GM12878 (cell line): ENCODE results near the gene PLCB4. TPM values are rescaled to one million over a fixed set of nuclear protein-coding genes. Genes with fewer than 3 reads are reported as not detected.

Source experiments
- ATAC-seq: fragments of 200-7000 bp; cut with Tn5 transposase; 3 replicates; pipeline ENCODE4 v1.9.1; 2020; ENCODE audit warnings: mild to moderate bottlenecking, moderate library complexity
- BruUV-seq: library from RNA; stranded (reverse); fragments of 400-500 nt; replicated peaks from 2 replicates; lab custom pipeline; 2021; lab: Mats Ljungman, UMichigan
- CTCF ChIA-PET: fragments of 300-600 bp; sonication (Branson Sonifier 250); formaldehyde crosslinking; extraction: SDS; loops from one replicate; lab custom pipeline; 2021; ENCODE audit warnings: inconsistent platforms; lab: Yijun Ruan, JAX
- POLR2A ChIA-PET: fragments of 350-600 bp; formaldehyde crosslinking; extraction: SDS; loops from one replicate; lab custom pipeline; 2021; ENCODE audit warnings: inconsistent platforms; lab: Charles Lee
- RAD21 ChIA-PET: fragments of 300-600 bp; sonication (Branson Sonifier 250); formaldehyde crosslinking; loops from one replicate; lab custom pipeline; 2023; ENCODE audit warnings: antibody characterized with exemption; ENCODE audit not compliant: unreplicated experiment; lab: Charles Lee
- SMC1A ChIA-PET: fragments of 300-600 bp; sonication (Branson Sonifier 250); formaldehyde crosslinking; loops from one replicate; lab custom pipeline; 2023; ENCODE audit not compliant: unreplicated experiment, uncharacterized antibody; lab: Charles Lee
- DNase-seq: peaks from one replicate; pipeline ENCODE4 v3.0.0-alpha.2; 2011; ENCODE audit warnings: low read depth, low spot score
- FAIRE-seq: peaks from 3 replicates; lab custom pipeline; 2011; peaks lifted over from hg19 to GRCh38; lab: Jason Lieb, UNC
- H2AFZ ChIP-seq: 2 replicates; pipeline ENCODE4 v1.6.0; 2011; ENCODE audit warnings: low read depth, low read length, control low read depth; ENCODE audit not compliant: control insufficient read depth
- H3K27ac ChIP-seq: 2 replicates; pipeline ENCODE4 v1.5.1; 2011; ENCODE audit warnings: control low read depth; ENCODE audit not compliant: control insufficient read depth, insufficient read depth
- H3K27me3 ChIP-seq, 2 experiments: replicated peaks in 1 of 2; 2 replicates each; pipeline versions ENCODE4 v1.6.0 to v1.6.1; 2011; ENCODE audit warnings: low read length in 1 of 2; ENCODE audit not compliant: control insufficient read depth in 2 of 2, insufficient read depth in 2 of 2
- H3K36me3 ChIP-seq, 2 experiments: 2 replicates each; pipeline ENCODE4 v1.5.1; 2011; ENCODE audit warnings: low read length in 1 of 2; ENCODE audit not compliant: control insufficient read depth in 2 of 2, insufficient read depth in 2 of 2
- H3K4me1 ChIP-seq: 2 replicates; pipeline ENCODE4 v1.6.1; 2011; ENCODE audit warnings: mild to moderate bottlenecking, low read length, moderate library complexity, mixed read lengths; ENCODE audit not compliant: control insufficient read depth, insufficient read depth
- H3K4me2 ChIP-seq: 2 replicates; pipeline ENCODE4 v1.6.0; 2011; ENCODE audit warnings: control low read depth; ENCODE audit not compliant: control insufficient read depth, insufficient read depth
- H3K4me3 ChIP-seq: fragments of 200-600 bp; sonication (generic); 2 replicates; pipeline ENCODE4 v1.5.1; 2016
- H3K79me2 ChIP-seq: 2 replicates; pipeline ENCODE4 v1.6.0; 2011; ENCODE audit warnings: low read length; ENCODE audit not compliant: control insufficient read depth, insufficient read depth
- H3K9ac ChIP-seq: 2 replicates; pipeline ENCODE4 v1.8.0; 2011; ENCODE audit warnings: low read length, control low read depth, mixed read lengths; ENCODE audit not compliant: control insufficient read depth, insufficient read depth
- H3K9me3 ChIP-seq: replicated peaks from 3 replicates; pipeline ENCODE4 v1.5.1; 2011; ENCODE audit warnings: mild to moderate bottlenecking, low read length; ENCODE audit not compliant: control insufficient read depth, insufficient read depth
- H4K20me1 ChIP-seq: 2 replicates; pipeline ENCODE4 v1.6.0; 2011; ENCODE audit not compliant: control insufficient read depth, insufficient read depth
- EED ChIP-seq: sonication (generic); IDR thresholded peaks from 2 replicates; pipeline ENCODE4 v1.6.1; 2016; ENCODE audit warnings: antibody characterized with exemption, low read depth
- MTA2 ChIP-seq: fragments of 450-650 bp; IDR thresholded peaks from 2 replicates; pipeline ENCODE4 v1.6.1; 2016; ENCODE audit warnings: low read depth, mild to moderate bottlenecking, moderate library complexity
- NFIC ChIP-seq: IDR thresholded peaks from 2 replicates; pipeline ENCODE4 v1.6.1; 2012; ENCODE audit warnings: low read depth, mild to moderate bottlenecking, inconsistent platforms, low read length, moderate library complexity
- POLR2AphosphoS5 ChIP-seq: IDR thresholded peaks from 2 replicates; pipeline ENCODE4 v1.6.1; 2011; ENCODE audit warnings: mild to moderate bottlenecking, low read length, inconsistent platforms
- ZSCAN29 ChIP-seq: fragments of 450-650 bp; IDR thresholded peaks from 2 replicates; pipeline ENCODE4 v1.6.1; 2017; ENCODE audit warnings: mild to moderate bottlenecking, moderate library complexity
- WGBS: methylation state at CpG from one replicate; pipeline ENCODE4 v1.1.6; 2016; ENCODE audit warnings: low lambda C conversion rate; ENCODE audit not compliant: insufficient replicate concordance, insufficient coverage; ENCODE audit errors: missing lambda C conversion rate; 5-methylcytosine and 5-hydroxymethylcytosine counted together
- in situ Hi-C: fragments of 300-500 bp; cut with MboI; formaldehyde crosslinking; loops from 9 replicates; pipeline ENCODE4 v1.14.3; 2018; ENCODE audit warnings: mixed read lengths
- intact Hi-C: fragments of 100-400 bp; cut with micrococcal nuclease; formaldehyde crosslinking; loops from one replicate; pipeline ENCODE4 v1.14.2; 2022; ENCODE audit not compliant: unreplicated experiment
- polyA plus RNA-seq, 11 experiments: library from polyadenylated mRNA; depleted of rRNA in 4 of 11; unstranded in 6 of 11; stranded (reverse) in 5 of 11; fragments of >200 nt; fragmentation: Nextera tagmentation in 4 of 11; fragmentation: Illumina TruSeq in 1 of 11; extraction: Ambion mirVana in 4 of 11; extraction: Trizol in 1 of 11; gene quantifications; 1 replicate in 1 of 11; 2 replicates in 10 of 11; pipeline versions ENCODE4 v1.2.1 to v1.2.3, GENCODE V29; 2011 to 2016; ENCODE audit warnings: inconsistent platforms in 2 of 11, missing spikeins in 2 of 11, low read depth in 1 of 11
- total RNA-seq, 4 experiments: library from RNA; depleted of rRNA in 3 of 4; stranded (reverse); fragments of >200 nt in 3 of 4; fragmentation: Illumina TruSeq in 1 of 4; extraction: Trizol in 1 of 4; gene quantifications; 2 replicates each; pipeline versions ENCODE4 v1.2.1 to v1.2.3, GENCODE V29; 2013 to 2021
- TF ChIP-seq, protein P1 (sequence below): fragments of 450-650 bp; IDR thresholded peaks from 2 replicates; pipeline ENCODE4 v1.6.1; 2017; ENCODE audit warnings: mild to moderate bottlenecking, low read depth, inconsistent platforms; ENCODE audit not compliant: poor library complexity, severe bottlenecking
- TF ChIP-seq, protein P2 (sequence below): fragments of 450-650 bp; IDR thresholded peaks from 2 replicates; pipeline ENCODE4 v1.6.1; 2014; ENCODE audit warnings: mild to moderate bottlenecking

Gene PLCB4
- total and polyA plus RNA-seq, 10 of the 15 experiments (the other 5 are each of a cell fraction or from before 2014, with no cell fraction given) = not detected

DNA sequence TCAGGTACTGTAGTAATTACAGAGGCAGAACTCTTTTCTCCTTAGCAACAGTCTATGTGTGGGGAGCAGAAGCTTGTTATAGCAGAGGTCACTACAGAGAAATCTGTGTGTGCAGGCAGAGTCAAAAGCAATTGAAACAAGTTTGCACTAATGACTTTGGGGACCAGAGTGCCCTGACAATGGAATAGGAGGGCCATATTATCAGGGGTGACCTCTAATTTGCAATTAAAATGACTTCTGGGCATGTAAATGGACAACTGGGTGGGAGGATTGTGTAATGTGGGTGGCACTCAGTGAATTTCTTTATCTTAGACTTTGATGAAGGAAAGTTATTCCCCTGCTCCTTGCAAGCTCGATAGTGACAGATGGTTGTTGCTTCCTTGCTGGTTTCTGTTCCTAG lies 127.2 kb downstream of the PLCB4 start:
- Histone ChIP-seq H3K4me3 (no peak overlapping the region), H3K9ac (no peak overlapping the region), H3K27ac (no peak overlapping the region), H4K20me1 (no peaks in the 10 kb centered on the region), H3K9me3 (no peaks in the 10 kb centered on the region), H3K27me3 (no peaks in the 10 kb centered on the region), H3K4me2 (no peak overlapping the region), H3K4me1 (no peaks in the 10 kb centered on the region), H2AFZ (no peak overlapping the region), H3K79me2 (no peaks in the 10 kb centered on the region), H3K36me3 (no peaks in the 10 kb centered on the region)
- TF ChIP-seq NFIC (no peak), ZSCAN29 (no peak), POLR2AphosphoS5 (no peak), EED (no peak), MTA2 (no peak)
- TF ChIP-seq, protein P1, sequence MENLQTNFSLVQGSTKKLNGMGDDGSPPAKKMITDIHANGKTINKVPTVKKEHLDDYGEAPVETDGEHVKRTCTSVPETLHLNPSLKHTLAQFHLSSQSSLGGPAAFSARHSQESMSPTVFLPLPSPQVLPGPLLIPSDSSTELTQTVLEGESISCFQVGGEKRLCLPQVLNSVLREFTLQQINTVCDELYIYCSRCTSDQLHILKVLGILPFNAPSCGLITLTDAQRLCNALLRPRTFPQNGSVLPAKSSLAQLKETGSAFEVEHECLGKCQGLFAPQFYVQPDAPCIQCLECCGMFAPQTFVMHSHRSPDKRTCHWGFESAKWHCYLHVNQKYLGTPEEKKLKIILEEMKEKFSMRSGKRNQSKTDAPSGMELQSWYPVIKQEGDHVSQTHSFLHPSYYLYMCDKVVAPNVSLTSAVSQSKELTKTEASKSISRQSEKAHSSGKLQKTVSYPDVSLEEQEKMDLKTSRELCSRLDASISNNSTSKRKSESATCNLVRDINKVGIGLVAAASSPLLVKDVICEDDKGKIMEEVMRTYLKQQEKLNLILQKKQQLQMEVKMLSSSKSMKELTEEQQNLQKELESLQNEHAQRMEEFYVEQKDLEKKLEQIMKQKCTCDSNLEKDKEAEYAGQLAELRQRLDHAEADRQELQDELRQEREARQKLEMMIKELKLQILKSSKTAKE = no peak
- TF ChIP-seq, protein P2, sequence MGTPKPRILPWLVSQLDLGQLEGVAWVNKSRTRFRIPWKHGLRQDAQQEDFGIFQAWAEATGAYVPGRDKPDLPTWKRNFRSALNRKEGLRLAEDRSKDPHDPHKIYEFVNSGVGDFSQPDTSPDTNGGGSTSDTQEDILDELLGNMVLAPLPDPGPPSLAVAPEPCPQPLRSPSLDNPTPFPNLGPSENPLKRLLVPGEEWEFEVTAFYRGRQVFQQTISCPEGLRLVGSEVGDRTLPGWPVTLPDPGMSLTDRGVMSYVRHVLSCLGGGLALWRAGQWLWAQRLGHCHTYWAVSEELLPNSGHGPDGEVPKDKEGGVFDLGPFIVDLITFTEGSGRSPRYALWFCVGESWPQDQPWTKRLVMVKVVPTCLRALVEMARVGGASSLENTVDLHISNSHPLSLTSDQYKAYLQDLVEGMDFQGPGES = no peak
- WGBS = 0% methylated on average over 1 of the region's 1 CpG
- POLR2A ChIA-PET = no interaction called here
- CTCF ChIA-PET = no interaction called here
- SMC1A ChIA-PET = no interaction called here
- intact Hi-C loops (no loop called here), in situ Hi-C loops (no loop called here)
- RAD21 ChIA-PET = no interaction called here
- FAIRE-seq = no peak
- no TSS peak for BruUV-seq
- no peak for ATAC-seq
- no peak for DNase-seq
